OCI-LY3 (cell line): Measurements from ENCODE around the gene PRICKLE2.

Source experiments
- H2AFZ ChIP-seq: fragments of 200-600, 300-600 bp; shearing (Covaris generic); 2 replicates; pipeline ENCODE4 v1.6.0; 2014; ENCODE audit warnings: antibody characterized with exemption, low read depth, low read length
- H3K27ac ChIP-seq: fragments of 200-600, 300-600 bp; sonication (generic); 2 replicates; pipeline ENCODE4 v1.5.1; 2014; ENCODE audit warnings: mild to moderate bottlenecking, low read length, moderate library complexity, mixed read lengths
- H3K27me3 ChIP-seq: fragments of 200-600, 300-600 bp; sonication (generic); 2 replicates; pipeline ENCODE4 v1.6.1; 2014; ENCODE audit warnings: low read depth, low read length, mixed read lengths
- H3K36me3 ChIP-seq: fragments of 200-600, 300-600 bp; sonication (generic); replicated peaks from 2 replicates; pipeline ENCODE3; 2014; ENCODE audit warnings: low read depth, low read length, mixed read lengths
- H3K4me1 ChIP-seq: fragments of 300-600, 200-600 bp; sonication (generic); 2 replicates; pipeline ENCODE4 v1.6.1; 2014; ENCODE audit warnings: low read length, mixed read lengths
- H3K4me2 ChIP-seq: fragments of 200-600, 300-600 bp; sonication (generic); 2 replicates; pipeline ENCODE4 v1.6.1; 2014; ENCODE audit warnings: low read length, mixed read lengths
- H3K4me3 ChIP-seq: fragments of 300-600, 200-600 bp; sonication (generic); 2 replicates; pipeline ENCODE4 v1.5.1; 2014; ENCODE audit warnings: antibody characterized with exemption, mild to moderate bottlenecking, low read length, moderate library complexity
- H3K79me2 ChIP-seq: fragments of 300-600, 200-600 bp; shearing (Covaris generic); 2 replicates; pipeline ENCODE4 v1.6.1; 2014; ENCODE audit warnings: mild to moderate bottlenecking, low read length, mixed read lengths
- H3K9ac ChIP-seq: fragments of 300-600, 200-600 bp; shearing (Covaris generic); 2 replicates; pipeline ENCODE4 v1.6.0; 2014; ENCODE audit warnings: mild to moderate bottlenecking, low read length, moderate library complexity
- H3K9me3 ChIP-seq: fragments of 200-600, 300-600 bp; shearing (Covaris generic); 2 replicates; pipeline ENCODE4 v1.6.1; 2014; ENCODE audit warnings: low read length, mixed read lengths; ENCODE audit not compliant: insufficient read depth
- H4K20me1 ChIP-seq: fragments of 200-600, 300-600 bp; sonication (generic); 2 replicates; pipeline ENCODE4 v1.6.1; 2016; ENCODE audit warnings: low read length, mixed read lengths; ENCODE audit not compliant: insufficient read depth
- CTCF ChIP-seq: fragments of 200-600, 300-600 bp; sonication (generic); IDR thresholded peaks from 2 replicates; pipeline ENCODE4 v1.5.1; 2014; ENCODE audit warnings: antibody characterized with exemption, low read length, low read depth
- EZH2phosphoT487 ChIP-seq: fragments of 200-600 bp; shearing (Covaris generic); IDR thresholded peaks from 2 replicates; pipeline ENCODE4 v1.6.1; 2018; ENCODE audit warnings: antibody characterized with exemption, mixed run types, low read depth

The PRICKLE2 gene

GRCh38 chr3:64081235-64081630 lies 144.0 kb downstream of the PRICKLE2 start:
- Histone ChIP-seq H3K4me1 (peaks cover 6% of the 10 kb centered on the region), H3K27me3 (peaks cover 18% of the 10 kb centered on the region), H3K9ac (no peak overlapping the region), H3K27ac (no peak overlapping the region), H2AFZ (no peak overlapping the region), H3K79me2 (no peaks in the 10 kb centered on the region), H3K4me3 (no peak overlapping the region), H3K36me3 (no peaks in the 10 kb centered on the region), H3K4me2 (no peak overlapping the region), H3K9me3 (no peaks in the 10 kb centered on the region), H4K20me1 (no peaks in the 10 kb centered on the region)
- TF ChIP-seq EZH2phosphoT487 (no peak), CTCF (no peak)

- Histone ChIP-seq H4K20me1 (no peaks in the 10 kb centered on the region), H3K27ac (no peak overlapping the region), H3K9me3 (no peaks in the 10 kb centered on the region), H3K4me3 (no peak overlapping the region), H3K4me2 (no peak overlapping the region), H3K36me3 (no peaks in the 10 kb centered on the region), H3K4me1 (peaks cover 6% of the 10 kb centered on the region), H3K9ac (no peak overlapping the region), H2AFZ (no peak overlapping the region), H3K27me3 (peaks cover 14% of the 10 kb centered on the region; the same call in 1 of the 2 replicates), H3K79me2 (no peaks in the 10 kb centered on the region)
- TF ChIP-seq EZH2phosphoT487 (no peak), CTCF (no peak)
Observed at GRCh38 chr3:64080616-64081234, 144.5 kb downstream of the PRICKLE2 start.

GRCh38 chr3:64079369-64080150 lies 145.7 kb downstream of the PRICKLE2 start:
- Histone ChIP-seq H3K9ac (no peak overlapping the region), H3K27ac (no peak overlapping the region), H4K20me1 (no peaks in the 10 kb centered on the region), H2AFZ (no peak overlapping the region), H3K27me3 (peaks cover 19% of the 10 kb centered on the region), H3K36me3 (no peaks in the 10 kb centered on the region), H3K4me2 (no peak overlapping the region), H3K4me3 (no peak overlapping the region), H3K79me2 (no peaks in the 10 kb centered on the region), H3K4me1 (peaks cover 6% of the 10 kb centered on the region), H3K9me3 (no peaks in the 10 kb centered on the region)
- TF ChIP-seq CTCF (no peak), EZH2phosphoT487 (no peak)

GRCh38 chr3:64078966-64079365 lies 146.3 kb downstream of the PRICKLE2 start:
- Histone ChIP-seq H3K9me3 (no peaks in the 10 kb centered on the region), H4K20me1 (no peaks in the 10 kb centered on the region), H3K27ac (no peak overlapping the region), H3K4me3 (no peak overlapping the region), H2AFZ (no peak overlapping the region), H3K79me2 (no peaks in the 10 kb centered on the region), H3K4me1 (peaks cover 6% of the 10 kb centered on the region), H3K9ac (no peak overlapping the region), H3K36me3 (no peaks in the 10 kb centered on the region), H3K27me3 (peaks cover 19% of the 10 kb centered on the region), H3K4me2 (no peak overlapping the region)
- TF ChIP-seq EZH2phosphoT487 (no peak), CTCF (no peak)
